Omental fat pad (tissue), 4 donors: ENCODE results near the gene TTLL10. TPM values are rescaled to one million over a fixed set of nuclear protein-coding genes. Genes with fewer than 3 reads are reported as not detected.

Experiments
- ATAC-seq: fragments of 150-250 bp; one replicate; pipeline ENCODE4 v1.9.1; 2016; ENCODE audit warnings: mild to moderate bottlenecking, moderate library complexity; ENCODE audit not compliant: low FRiP score
- DNase-seq: peaks from one replicate; pipeline ENCODE4 v3.0.0-alpha.2; 2019; ENCODE audit warnings: low spot score
- total RNA-seq, 4 donors: library from RNA; depleted of rRNA; stranded (reverse); fragments of >200 nt; gene quantifications; one replicate each; pipeline ENCODE4 v1.1.0, GENCODE V29; 2016
- TF ChIP-seq, protein P1 (sequence below), 3 donors: fragments of 450-650 bp; IDR thresholded peaks; one replicate each; pipeline ENCODE4 v1.5.1; 2016 to 2017; ENCODE audit warnings: antibody characterized with exemption in 3 of 3, mild to moderate bottlenecking in 3 of 3, moderate library complexity in 2 of 3

Gene TTLL10
- total RNA-seq, 4 donors from 2014 or later, result 0.48 to 1.0 (median 0.95) TPM; not detected in 1

GRCh38 chr1:1226566-1227362 is 53.1 kb downstream of the TTLL10 start:
- DNase-seq (no peak), ATAC-seq (no peak)
- TF ChIP-seq, protein P1, sequence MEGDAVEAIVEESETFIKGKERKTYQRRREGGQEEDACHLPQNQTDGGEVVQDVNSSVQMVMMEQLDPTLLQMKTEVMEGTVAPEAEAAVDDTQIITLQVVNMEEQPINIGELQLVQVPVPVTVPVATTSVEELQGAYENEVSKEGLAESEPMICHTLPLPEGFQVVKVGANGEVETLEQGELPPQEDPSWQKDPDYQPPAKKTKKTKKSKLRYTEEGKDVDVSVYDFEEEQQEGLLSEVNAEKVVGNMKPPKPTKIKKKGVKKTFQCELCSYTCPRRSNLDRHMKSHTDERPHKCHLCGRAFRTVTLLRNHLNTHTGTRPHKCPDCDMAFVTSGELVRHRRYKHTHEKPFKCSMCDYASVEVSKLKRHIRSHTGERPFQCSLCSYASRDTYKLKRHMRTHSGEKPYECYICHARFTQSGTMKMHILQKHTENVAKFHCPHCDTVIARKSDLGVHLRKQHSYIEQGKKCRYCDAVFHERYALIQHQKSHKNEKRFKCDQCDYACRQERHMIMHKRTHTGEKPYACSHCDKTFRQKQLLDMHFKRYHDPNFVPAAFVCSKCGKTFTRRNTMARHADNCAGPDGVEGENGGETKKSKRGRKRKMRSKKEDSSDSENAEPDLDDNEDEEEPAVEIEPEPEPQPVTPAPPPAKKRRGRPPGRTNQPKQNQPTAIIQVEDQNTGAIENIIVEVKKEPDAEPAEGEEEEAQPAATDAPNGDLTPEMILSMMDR (IDR thresholded peaks at IDR 0.05), result no peak

DNA sequence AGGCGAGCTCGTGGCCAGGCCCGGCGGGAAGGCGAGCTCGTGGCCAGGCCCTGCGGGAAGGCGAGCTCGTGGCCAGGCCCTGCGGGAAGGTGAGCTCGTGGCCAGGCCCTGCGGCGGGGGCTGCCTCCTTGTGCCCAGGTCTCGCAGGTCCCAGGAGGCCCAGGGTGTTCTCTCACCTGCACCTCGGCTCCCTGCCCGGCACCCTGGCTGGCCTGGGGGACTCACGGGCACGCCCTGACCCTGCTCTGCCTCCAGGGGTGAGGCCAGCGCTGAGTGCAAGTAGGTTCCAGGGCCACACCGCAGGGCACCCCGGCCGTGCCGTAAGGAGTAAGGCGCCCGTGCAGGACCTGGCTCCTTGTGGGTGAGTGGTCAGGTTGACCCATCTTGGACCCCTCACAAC is 53.7 kb downstream of the TTLL10 start:
- DNase-seq (no peak), ATAC-seq (no peak)
- TF ChIP-seq, protein P1 (IDR thresholded peaks at IDR 0.05), result no peak

GRCh38 chr1:1228187-1228586 is 54.5 kb downstream of the TTLL10 start:
- TF ChIP-seq, protein P1 (IDR thresholded peaks at IDR 0.05), result no peak
- DNase-seq (no peak), ATAC-seq (no peak)

- no peak for DNase-seq
- ATAC-seq, result no peak
- TF ChIP-seq, protein P1 (IDR thresholded peaks at IDR 0.05), result no peak
Measured at GRCh38 chr1:1228596-1229321, 55.1 kb downstream of the TTLL10 start.

DNA sequence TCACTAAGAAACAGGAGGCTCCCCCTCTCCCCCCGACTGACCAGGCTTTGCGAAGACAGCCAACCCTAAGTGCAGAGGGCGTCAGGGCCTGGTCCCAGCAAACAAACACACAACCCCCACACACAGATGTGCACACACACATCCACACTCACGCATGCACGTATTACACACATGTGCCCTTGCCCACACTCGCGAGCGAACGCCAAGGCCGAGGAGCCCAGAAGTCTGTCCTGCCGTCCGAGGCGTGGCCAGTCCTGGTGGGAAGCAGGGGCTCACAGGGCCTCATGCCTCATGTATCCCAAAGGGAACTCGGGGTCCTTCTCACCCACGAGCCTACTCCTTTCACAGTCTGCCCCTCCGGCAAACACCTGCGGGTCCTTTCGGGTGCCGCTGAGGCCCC is 56.1 kb downstream of the TTLL10 start:
- TF ChIP-seq, protein P1 (IDR thresholded peaks at IDR 0.05), result no peak
- no peak for DNase-seq
- no peak for ATAC-seq

DNA sequence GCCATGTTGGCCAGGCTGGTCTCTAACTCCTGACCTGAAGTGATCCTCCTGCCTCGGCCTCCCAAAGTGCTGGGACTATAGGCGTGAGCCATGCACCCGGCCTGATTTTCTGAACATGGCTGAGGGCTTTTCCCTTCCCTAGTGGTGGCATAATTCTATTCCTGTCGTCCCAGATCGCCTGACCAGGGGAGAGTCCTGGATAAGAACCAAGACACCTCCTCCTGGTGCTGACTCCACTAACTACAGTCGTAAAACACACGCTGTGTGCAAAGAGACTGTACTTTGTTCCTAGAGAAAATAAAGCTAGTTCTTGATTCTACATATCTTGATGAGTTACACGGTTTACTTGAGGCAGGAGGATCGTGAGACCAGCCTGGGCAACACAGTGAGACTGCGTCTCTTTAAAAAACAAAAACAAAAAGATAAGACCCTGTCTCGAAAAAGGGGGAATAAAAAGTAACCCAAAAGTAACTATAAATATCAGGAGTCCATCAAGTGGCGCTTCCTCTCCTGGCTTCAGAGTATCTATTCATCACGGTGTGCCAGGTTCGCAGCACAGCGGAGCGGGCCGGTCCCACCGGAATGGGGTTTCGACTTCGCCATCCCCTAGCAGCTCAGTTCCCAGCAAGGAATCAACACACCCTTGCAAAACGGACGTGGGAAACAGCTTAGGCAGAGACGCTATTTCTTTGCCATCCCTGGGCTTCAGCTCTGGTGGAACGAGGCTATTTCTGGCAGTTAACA is 57.1 kb downstream of the TTLL10 start:
- TF ChIP-seq, protein P1 (IDR thresholded peaks at IDR 0.05), result no peak
- ATAC-seq (no peak), DNase-seq (no peak)
